ENCODE results near the gene ODAD2. TPM values are rescaled to one million over a fixed set of nuclear protein-coding genes. Genes with fewer than 3 reads are reported as not detected.

The ODAD2 gene
- total and polyA plus RNA-seq, 2 donors (not counting 1 experiment from before 2014, with no cell fraction given): not detected

DNA sequence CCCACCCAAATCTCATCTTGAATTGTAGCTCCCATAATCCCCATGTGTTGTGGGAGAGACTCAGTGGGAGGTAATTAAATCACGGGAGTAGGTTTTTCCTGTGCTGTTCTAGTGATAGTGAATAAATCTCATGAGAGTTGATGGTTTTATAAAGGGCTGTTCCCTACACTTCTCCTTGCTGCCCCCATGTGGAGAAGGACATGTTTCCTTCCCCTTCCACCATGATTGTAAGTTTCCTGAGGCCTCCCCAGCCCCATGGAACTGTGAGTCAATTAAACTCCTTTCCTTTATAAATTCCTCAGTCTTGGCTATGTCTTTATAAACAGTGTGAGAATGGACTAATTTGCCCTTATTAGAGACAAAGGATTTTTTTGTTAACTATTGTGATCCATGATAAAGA, 204.7 kb downstream of the ODAD2 start:
- ChIA-PET CTCF (no interaction called here), POLR2A (no interaction called here)
- H3K79me2 ChIP-seq (ENCODE audit: control insufficient read depth, insufficient read depth, low read length): no peaks in the 10 kb centered on the region
- no peak overlapping the region for H2AFZ ChIP-seq (ENCODE audit: insufficient read depth, low read depth, low read length, poor library complexity, severe bottlenecking)
- H3K27me3 Mint-ChIP-seq: peaks cover 10% of the 10 kb centered on the region
- TF ChIP-seq, protein P1, sequence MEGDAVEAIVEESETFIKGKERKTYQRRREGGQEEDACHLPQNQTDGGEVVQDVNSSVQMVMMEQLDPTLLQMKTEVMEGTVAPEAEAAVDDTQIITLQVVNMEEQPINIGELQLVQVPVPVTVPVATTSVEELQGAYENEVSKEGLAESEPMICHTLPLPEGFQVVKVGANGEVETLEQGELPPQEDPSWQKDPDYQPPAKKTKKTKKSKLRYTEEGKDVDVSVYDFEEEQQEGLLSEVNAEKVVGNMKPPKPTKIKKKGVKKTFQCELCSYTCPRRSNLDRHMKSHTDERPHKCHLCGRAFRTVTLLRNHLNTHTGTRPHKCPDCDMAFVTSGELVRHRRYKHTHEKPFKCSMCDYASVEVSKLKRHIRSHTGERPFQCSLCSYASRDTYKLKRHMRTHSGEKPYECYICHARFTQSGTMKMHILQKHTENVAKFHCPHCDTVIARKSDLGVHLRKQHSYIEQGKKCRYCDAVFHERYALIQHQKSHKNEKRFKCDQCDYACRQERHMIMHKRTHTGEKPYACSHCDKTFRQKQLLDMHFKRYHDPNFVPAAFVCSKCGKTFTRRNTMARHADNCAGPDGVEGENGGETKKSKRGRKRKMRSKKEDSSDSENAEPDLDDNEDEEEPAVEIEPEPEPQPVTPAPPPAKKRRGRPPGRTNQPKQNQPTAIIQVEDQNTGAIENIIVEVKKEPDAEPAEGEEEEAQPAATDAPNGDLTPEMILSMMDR (IDR thresholded peaks at IDR 0.05): no peak
- no peak for TF ChIP-seq EZH2 (IDR thresholded peaks at IDR 0.05; ENCODE audit: borderline replicate concordance, insufficient read depth, low read depth, low read length, poor library complexity, severe bottlenecking)
- no peaks in the 10 kb centered on the region for H3K4me1 ChIP-seq (ENCODE audit: control insufficient read depth in 2 of 2, insufficient read depth in 2 of 2, low read length in 2 of 2)
- H3K36me3 ChIP-seq (replicated peaks in 1 of 2; ENCODE audit: control extremely low read depth in 1 of 2, control insufficient read depth in 1 of 2, extremely low read depth in 1 of 2, insufficient read depth in 2 of 2, low read length in 1 of 2): no peaks in the 10 kb centered on the region
- intact Hi-C loops (cut with micrococcal nuclease): no loop called here
- H4K20me1 ChIP-seq (ENCODE audit: control insufficient read depth, insufficient read depth, low read length, poor library complexity, severe bottlenecking): no peaks in the 10 kb centered on the region
- H3K27me3 ChIP-seq (replicated peaks in 1 of 4; ENCODE audit: control extremely low read depth in 1 of 4, control insufficient read depth in 3 of 4, insufficient read depth in 4 of 4, low read length in 3 of 4): no peaks in the 10 kb centered on the region
- no peaks in the 10 kb centered on the region for H3K9me3 Mint-ChIP-seq (ENCODE audit: insufficient read depth)
- no peak overlapping the region for H3K9ac ChIP-seq (ENCODE audit: low read length)
- no peaks in the 10 kb centered on the region for H3K9me3 ChIP-seq (ENCODE audit: control extremely low read depth in 1 of 3, control insufficient read depth in 2 of 3, insufficient read depth in 1 of 3, low read length in 2 of 3)
- no peak overlapping the region for H3K27ac Mint-ChIP-seq
- H3K4me3 ChIP-seq (ENCODE audit: control extremely low read depth in 1 of 5, extremely low read depth in 1 of 5, insufficient read depth in 1 of 5, low read depth in 2 of 5, low read length in 4 of 5): no peak overlapping the region
- no peak for ATAC-seq (ENCODE audit: low read depth)
- DNase-seq: no peak
- H3K27ac ChIP-seq (ENCODE audit: low read length in 2 of 2): no peak overlapping the region
- no CpG with 5 or more reads among the region's 1 CpG for WGBS (ENCODE audit: insufficient coverage)
- H3K4me2 ChIP-seq (replicated peaks; ENCODE audit: low read depth, low read length, poor library complexity, severe bottlenecking): no peak overlapping the region
- H3K4me3 Mint-ChIP-seq: no peak overlapping the region
- H3K4me1 Mint-ChIP-seq: no peaks in the 10 kb centered on the region

DNA sequence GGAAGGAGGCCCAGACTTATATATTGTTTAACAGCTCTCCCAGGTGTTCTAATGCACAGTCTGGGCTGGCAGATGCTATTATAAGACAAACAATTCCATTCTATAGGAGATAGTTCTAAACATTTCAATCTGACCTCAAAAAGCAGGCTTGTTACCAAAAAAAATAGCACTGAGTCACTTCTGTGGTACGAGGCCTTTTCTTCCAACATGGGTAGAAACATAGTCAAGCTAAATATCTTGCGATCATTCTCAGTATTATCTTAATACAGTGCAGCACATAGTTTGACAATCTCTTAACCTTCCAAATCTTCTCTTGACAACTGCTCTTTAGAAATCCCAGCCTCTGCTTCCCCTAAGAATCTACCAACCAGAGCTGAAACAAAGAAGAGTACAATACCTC, 206.7 kb downstream of the ODAD2 start:
- no peak for ATAC-seq (ENCODE audit: low read depth)
- peaks cover 10% of the 10 kb centered on the region for H3K27me3 Mint-ChIP-seq

More for the DNA sequence above, 206.7 kb downstream of the ODAD2 start:
- whole genome bisulfite sequencing (ENCODE audit: insufficient coverage): 67% methylated on average over 2 of the region's 2 CpGs
- Histone ChIP-seq H4K20me1 (ENCODE audit: control insufficient read depth, insufficient read depth, low read length, poor library complexity, severe bottlenecking) (no peaks in the 10 kb centered on the region), H3K4me1 (ENCODE audit: control insufficient read depth in 2 of 2, insufficient read depth in 2 of 2, low read length in 2 of 2) (no peaks in the 10 kb centered on the region), H2AFZ (ENCODE audit: insufficient read depth, low read depth, low read length, poor library complexity, severe bottlenecking) (no peak overlapping the region), H3K27ac (ENCODE audit: low read length in 2 of 2) (no peak overlapping the region), H3K9ac (ENCODE audit: low read length) (no peak overlapping the region), H3K4me2 (replicated peaks; ENCODE audit: low read depth, low read length, poor library complexity, severe bottlenecking) (no peak overlapping the region), H3K27me3 (replicated peaks in 1 of 4; ENCODE audit: control extremely low read depth in 1 of 4, control insufficient read depth in 3 of 4, insufficient read depth in 4 of 4, low read length in 3 of 4) (no peaks in the 10 kb centered on the region), H3K4me3 (ENCODE audit: control extremely low read depth in 1 of 5, extremely low read depth in 1 of 5, insufficient read depth in 1 of 5, low read depth in 2 of 5, low read length in 4 of 5) (no peak overlapping the region), H3K36me3 (replicated peaks in 1 of 2; ENCODE audit: control extremely low read depth in 1 of 2, control insufficient read depth in 1 of 2, extremely low read depth in 1 of 2, insufficient read depth in 2 of 2, low read length in 1 of 2) (no peaks in the 10 kb centered on the region), H3K79me2 (ENCODE audit: control insufficient read depth, insufficient read depth, low read length) (no peaks in the 10 kb centered on the region), H3K9me3 (ENCODE audit: control extremely low read depth in 1 of 3, control insufficient read depth in 2 of 3, insufficient read depth in 1 of 3, low read length in 2 of 3) (no peaks in the 10 kb centered on the region)
- intact Hi-C loops (cut with micrococcal nuclease): no loop called here
- Mint-ChIP-seq H3K4me1 (no peaks in the 10 kb centered on the region), H3K27ac (no peak overlapping the region), H3K4me3 (no peak overlapping the region), H3K9me3 (ENCODE audit: insufficient read depth) (no peaks in the 10 kb centered on the region)
- no peak for DNase-seq
- TF ChIP-seq, protein P1 (IDR thresholded peaks at IDR 0.05): no peak
- TF ChIP-seq EZH2 (IDR thresholded peaks at IDR 0.05; ENCODE audit: borderline replicate concordance, insufficient read depth, low read depth, low read length, poor library complexity, severe bottlenecking): no peak
- ChIA-PET CTCF (no interaction called here), POLR2A (no interaction called here)

Measured in B cell (primary cell).